NT2/D1 (cell line): ENCODE measurements around the gene KCNK16.

Source experiments
- DNase-seq: peaks from one replicate; pipeline ENCODE4 v3.0.0-alpha.2; 2011; ENCODE audit warnings: low read depth, low spot score
- H3K27me3 ChIP-seq: 2 replicates; pipeline ENCODE4 v1.6.0; 2011; ENCODE audit warnings: mild to moderate bottlenecking; ENCODE audit not compliant: insufficient read length, insufficient read depth
- H3K36me3 ChIP-seq: 2 replicates; pipeline ENCODE4 v1.6.1; 2011; ENCODE audit warnings: mild to moderate bottlenecking, low read length, mixed read lengths; ENCODE audit not compliant: insufficient read depth, insufficient read length
- H3K4me1 ChIP-seq: 2 replicates; pipeline ENCODE4 v1.5.1; 2011; ENCODE audit not compliant: insufficient read depth, insufficient read length
- H3K4me3 ChIP-seq: 2 replicates; pipeline ENCODE4 v1.5.1; 2011; ENCODE audit warnings: low read depth; ENCODE audit not compliant: insufficient read length
- H3K9ac ChIP-seq: 2 replicates; pipeline ENCODE4 v1.6.0; 2011; ENCODE audit warnings: low read depth; ENCODE audit not compliant: insufficient read length
- H3K9me3 ChIP-seq: 2 replicates; pipeline ENCODE4 v1.5.1; 2011; ENCODE audit warnings: mild to moderate bottlenecking, low read length; ENCODE audit not compliant: insufficient read depth
- SUZ12 ChIP-seq: IDR thresholded peaks from 2 replicates; pipeline ENCODE4 v1.6.1; 2011; ENCODE audit not compliant: insufficient read length, insufficient read depth; ENCODE audit errors: extremely low read depth
- YY1 ChIP-seq: IDR thresholded peaks from 2 replicates; pipeline ENCODE4 v1.6.1; 2011; ENCODE audit not compliant: insufficient read length, insufficient read depth
- ZNF274 ChIP-seq: IDR thresholded peaks from 2 replicates; pipeline ENCODE4 v1.6.1; 2011; ENCODE audit warnings: mild to moderate bottlenecking, low read depth, low read length

KCNK16 gene

DNA sequence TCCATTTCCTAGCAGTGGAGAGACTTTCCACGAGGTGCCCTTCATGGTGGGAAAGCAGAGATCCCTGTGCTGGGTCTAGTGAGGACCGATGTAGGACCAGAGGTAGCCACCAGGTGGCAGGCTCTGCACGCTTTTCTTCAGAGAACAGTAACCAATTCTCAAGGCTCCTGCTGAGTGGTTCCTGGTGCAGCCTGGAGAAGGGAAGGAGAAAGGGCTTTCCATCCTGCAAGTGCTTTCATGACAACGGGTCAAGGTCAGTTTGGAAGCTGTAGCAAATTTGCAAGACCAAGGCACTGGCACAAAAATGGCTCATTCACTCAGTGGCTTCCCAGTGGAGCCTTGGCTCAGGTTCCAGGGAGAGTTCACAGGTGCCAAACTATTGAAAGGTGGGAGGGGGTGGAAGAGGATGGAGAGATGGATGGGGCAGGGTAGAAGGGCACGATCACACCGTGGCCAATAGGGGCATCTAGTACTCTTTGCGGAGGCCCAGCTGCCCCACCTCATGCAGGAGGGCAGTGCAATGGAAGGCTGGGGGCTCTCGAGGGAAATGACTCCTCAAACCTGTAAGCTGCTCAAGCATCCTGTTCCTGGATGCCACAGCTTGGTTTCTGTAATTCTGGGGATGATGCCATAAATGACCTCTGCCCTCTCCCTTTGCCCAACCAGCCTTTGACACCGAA lies 25.5 kb upstream of the KCNK16 start:
- H3K36me3 ChIP-seq: no peaks in the 10 kb centered on the region
- no peak overlapping the region for H3K9ac ChIP-seq
- no peaks in the 10 kb centered on the region for H3K9me3 ChIP-seq
- no peak overlapping the region for H3K4me3 ChIP-seq
- no peaks in the 10 kb centered on the region for H3K4me1 ChIP-seq
- H3K27me3 ChIP-seq: no peaks in the 10 kb centered on the region
- TF ChIP-seq YY1 (no peak), ZNF274 (no peak), SUZ12 (no peak)
- DNase-seq: peak; percentile 61

DNA sequence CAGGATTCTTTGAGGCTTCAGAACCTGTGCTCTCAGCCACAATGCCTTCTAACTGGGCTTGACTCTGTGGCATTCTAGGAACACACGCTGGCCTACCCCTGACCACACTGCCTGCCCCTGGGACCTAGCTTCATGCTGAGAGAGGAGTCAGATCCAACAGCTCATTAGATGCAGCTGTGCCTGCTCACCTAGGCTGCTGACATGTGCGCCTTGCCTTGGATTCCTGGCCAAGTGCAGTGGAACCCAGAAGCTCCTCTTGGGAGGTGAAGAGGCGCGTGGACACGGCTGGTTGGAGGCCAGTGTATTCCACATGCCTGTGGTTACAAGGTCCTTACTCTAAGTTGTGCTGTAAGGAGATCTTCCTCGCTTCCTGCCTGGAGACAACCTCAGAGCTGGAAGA lies 24.7 kb upstream of the KCNK16 start:
- Histone ChIP-seq H3K36me3 (no peaks in the 10 kb centered on the region), H3K4me1 (peaks cover 4% of the 10 kb centered on the region), H3K4me3 (no peak overlapping the region), H3K9ac (no peak overlapping the region), H3K27me3 (no peaks in the 10 kb centered on the region), H3K9me3 (no peaks in the 10 kb centered on the region)
- TF ChIP-seq ZNF274 (no peak), SUZ12 (no peak), YY1 (no peak)
- no peak for DNase-seq

DNA sequence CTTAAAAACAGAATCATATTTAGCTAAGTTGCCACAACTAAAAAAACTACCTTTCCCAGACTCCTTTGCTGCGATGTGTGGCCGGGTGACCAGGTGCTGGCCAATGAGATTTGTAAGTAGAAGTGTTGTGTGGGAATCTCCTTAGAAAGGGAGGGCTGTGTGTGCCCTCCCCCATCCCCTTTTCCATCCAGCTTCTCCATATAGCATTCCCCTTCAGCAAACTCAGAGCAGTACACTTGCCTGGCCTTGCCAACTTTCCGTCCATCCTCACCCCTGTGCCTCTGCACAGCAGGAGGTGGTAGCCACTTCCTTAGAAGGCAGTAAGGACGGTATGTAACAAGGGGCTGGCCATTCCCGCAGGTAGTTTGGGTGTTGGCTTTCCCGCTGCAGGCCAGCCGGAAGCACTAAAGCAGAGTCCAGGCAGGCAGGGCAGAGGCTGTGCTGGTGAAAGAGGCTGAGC lies 22.3 kb upstream of the KCNK16 start:
- Histone ChIP-seq H3K27me3 (no peaks in the 10 kb centered on the region), H3K9ac (no peak overlapping the region), H3K4me1 (peaks cover 4% of the 10 kb centered on the region), H3K36me3 (no peaks in the 10 kb centered on the region), H3K9me3 (no peaks in the 10 kb centered on the region), H3K4me3 (no peak overlapping the region)
- no peak for DNase-seq
- no peak for TF ChIP-seq ZNF274
- TF ChIP-seq YY1: no peak
- TF ChIP-seq SUZ12: no peak

DNA sequence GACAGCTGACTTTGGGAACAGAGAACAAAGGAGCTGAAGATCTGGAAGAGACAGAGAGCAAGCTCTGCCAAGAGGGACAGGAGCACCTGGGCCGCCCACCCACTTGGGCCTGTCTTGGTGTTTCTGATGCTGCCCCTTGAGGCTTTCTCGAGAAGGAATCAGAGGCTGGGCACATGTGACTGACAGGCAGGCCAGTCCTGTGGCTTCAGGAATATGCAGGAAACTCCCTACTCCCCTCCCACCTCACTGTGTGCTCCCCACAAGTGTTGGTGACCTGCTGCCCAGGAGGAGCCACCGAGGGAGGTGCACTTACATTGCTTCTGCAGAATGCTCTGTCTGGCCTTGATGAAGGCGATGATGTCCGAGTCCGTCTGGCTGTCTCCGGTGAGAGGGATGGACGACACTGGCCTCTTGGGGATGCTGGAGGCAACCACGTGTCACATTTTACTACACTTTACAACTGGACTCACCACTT lies 20.9 kb upstream of the KCNK16 start:
- H3K9me3 ChIP-seq: no peaks in the 10 kb centered on the region
- peaks cover 4% of the 10 kb centered on the region for H3K4me1 ChIP-seq
- H3K27me3 ChIP-seq: no peaks in the 10 kb centered on the region
- no peaks in the 10 kb centered on the region for H3K36me3 ChIP-seq
- no peak overlapping the region for H3K9ac ChIP-seq
- DNase-seq: no peak
- TF ChIP-seq YY1: no peak
- no peak for TF ChIP-seq ZNF274
- no peak for TF ChIP-seq SUZ12
- no peak overlapping the region for H3K4me3 ChIP-seq

DNA sequence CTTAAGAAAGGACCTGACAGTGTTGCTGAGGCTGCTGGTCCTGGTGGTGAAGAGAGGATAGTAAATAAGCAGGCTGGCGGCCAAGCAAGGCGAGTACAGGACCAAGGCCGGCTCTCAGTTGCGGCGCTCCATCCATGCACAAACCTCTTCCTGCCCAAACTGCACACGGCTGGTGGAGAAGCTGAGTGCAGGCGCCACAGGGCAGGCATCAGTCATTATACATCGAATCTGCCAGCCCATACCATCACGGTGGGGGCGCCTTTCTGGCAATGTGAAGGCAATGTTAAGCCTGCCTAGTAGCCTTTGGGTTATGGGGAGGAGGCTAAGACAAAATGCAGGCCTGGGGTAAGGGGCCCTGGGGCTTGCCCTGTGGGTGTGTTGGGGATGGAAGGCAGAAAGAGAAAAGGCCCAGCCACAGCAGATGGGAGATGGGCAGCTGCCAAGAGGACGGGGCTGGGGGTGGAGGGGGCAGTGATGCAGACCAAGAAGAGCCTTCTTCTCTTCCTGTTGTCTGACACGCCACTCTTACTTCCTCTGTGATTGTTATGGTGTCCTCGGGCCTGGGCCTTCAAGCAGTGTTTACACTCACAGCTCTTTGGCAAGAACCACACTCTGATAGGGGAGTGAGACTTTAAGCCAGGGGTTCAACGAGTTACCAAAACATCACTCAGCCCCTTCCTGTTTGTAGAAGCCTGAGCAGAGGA lies 20.3 kb upstream of the KCNK16 start:
- DNase-seq: no peak
- H3K36me3 ChIP-seq: no peaks in the 10 kb centered on the region
- H3K9ac ChIP-seq: no peak overlapping the region
- no peak for TF ChIP-seq SUZ12
- no peak for TF ChIP-seq ZNF274
- TF ChIP-seq YY1: no peak
- no peak overlapping the region for H3K4me3 ChIP-seq
- H3K4me1 ChIP-seq: peaks cover 4% of the 10 kb centered on the region
- H3K27me3 ChIP-seq: no peaks in the 10 kb centered on the region
- H3K9me3 ChIP-seq: no peaks in the 10 kb centered on the region

DNA sequence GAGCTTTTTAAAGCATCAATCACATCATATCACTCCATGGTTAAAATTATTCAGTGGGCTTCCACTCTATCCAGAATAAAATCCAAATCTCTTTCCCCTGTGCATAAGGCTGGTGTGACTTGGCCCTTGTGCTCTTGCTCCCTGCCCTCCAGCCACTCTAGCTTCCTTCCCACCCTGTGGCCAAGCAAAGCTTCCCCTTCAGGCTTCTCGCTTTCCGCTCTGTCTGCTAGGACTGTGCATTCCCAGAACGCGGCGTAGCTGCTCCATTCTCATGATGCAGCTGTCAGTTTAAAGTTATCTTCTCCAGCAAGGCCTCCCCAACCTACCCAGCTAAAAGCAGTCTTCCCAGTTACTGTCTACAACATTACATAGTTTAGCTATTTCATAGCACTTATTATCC lies 19.4 kb upstream of the KCNK16 start:
- Histone ChIP-seq H3K9me3 (no peaks in the 10 kb centered on the region), H3K36me3 (no peaks in the 10 kb centered on the region), H3K4me1 (peaks cover 4% of the 10 kb centered on the region), H3K9ac (no peak overlapping the region), H3K4me3 (no peak overlapping the region), H3K27me3 (no peaks in the 10 kb centered on the region)
- TF ChIP-seq SUZ12: no peak
- DNase-seq: no peak

DNA sequence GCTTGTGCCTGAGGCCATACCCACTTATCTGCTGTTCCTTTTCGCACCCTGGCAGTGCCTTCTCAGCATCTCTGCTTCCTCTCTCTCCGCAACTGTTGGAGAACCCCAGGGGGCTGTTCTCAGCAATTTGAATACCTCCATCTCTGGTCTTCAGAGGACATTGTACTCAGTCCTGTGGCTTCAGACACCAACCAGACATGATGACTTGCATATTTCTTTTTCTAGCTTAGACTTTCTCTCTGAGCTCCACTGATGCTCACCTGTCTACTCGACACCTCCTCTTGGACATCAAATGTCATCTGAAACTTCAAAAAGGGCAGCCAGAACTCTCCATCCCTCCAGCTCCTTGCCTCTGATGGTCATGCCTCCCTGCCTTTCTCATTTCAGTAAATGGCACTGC lies 18.9 kb upstream of the KCNK16 start:
- H3K27me3 ChIP-seq: no peaks in the 10 kb centered on the region
- H3K36me3 ChIP-seq: no peaks in the 10 kb centered on the region
- peaks cover 4% of the 10 kb centered on the region for H3K4me1 ChIP-seq
- H3K4me3 ChIP-seq: no peak overlapping the region
- H3K9me3 ChIP-seq: no peaks in the 10 kb centered on the region
- TF ChIP-seq ZNF274 (no peak), YY1 (no peak), SUZ12 (no peak)
- no peak overlapping the region for H3K9ac ChIP-seq
- no peak for DNase-seq
